Ovary (tissue), 3 donors: ENCODE results near the gene MAP1B.

Experiments used
- POLR2A ChIP-seq: fragments of 450-650 bp; IDR thresholded peaks from one replicate; pipeline ENCODE4 v1.6.1; 2017; ENCODE audit warnings: antibody characterized with exemption, mild to moderate bottlenecking, moderate library complexity
- TF ChIP-seq, protein P1 (sequence below), 3 donors: fragments of 450-650 bp in 2 of 3; fragments of 200-600 bp in 1 of 3; IDR thresholded peaks; one replicate each; pipeline versions ENCODE4 v1.5.1 to v1.8.0; 2016 to 2022; ENCODE audit warnings: antibody characterized with exemption in 3 of 3, mild to moderate bottlenecking in 1 of 3
- donor health status: DM: no; HTN: no; CAD: no.

DNA sequence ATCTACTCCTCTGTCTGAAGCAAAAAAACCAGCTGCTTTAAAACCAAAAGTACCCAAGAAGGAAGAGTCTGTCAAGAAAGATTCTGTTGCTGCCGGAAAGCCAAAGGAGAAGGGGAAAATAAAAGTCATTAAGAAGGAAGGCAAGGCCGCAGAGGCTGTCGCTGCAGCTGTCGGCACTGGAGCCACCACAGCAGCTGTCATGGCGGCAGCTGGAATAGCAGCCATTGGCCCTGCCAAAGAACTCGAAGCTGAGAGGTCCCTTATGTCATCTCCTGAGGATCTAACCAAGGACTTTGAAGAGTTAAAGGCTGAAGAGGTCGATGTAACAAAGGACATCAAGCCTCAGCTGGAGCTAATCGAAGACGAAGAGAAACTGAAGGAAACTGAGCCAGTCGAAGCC, 88.3 kb downstream of the MAP1B start:
- TF ChIP-seq, protein P1, sequence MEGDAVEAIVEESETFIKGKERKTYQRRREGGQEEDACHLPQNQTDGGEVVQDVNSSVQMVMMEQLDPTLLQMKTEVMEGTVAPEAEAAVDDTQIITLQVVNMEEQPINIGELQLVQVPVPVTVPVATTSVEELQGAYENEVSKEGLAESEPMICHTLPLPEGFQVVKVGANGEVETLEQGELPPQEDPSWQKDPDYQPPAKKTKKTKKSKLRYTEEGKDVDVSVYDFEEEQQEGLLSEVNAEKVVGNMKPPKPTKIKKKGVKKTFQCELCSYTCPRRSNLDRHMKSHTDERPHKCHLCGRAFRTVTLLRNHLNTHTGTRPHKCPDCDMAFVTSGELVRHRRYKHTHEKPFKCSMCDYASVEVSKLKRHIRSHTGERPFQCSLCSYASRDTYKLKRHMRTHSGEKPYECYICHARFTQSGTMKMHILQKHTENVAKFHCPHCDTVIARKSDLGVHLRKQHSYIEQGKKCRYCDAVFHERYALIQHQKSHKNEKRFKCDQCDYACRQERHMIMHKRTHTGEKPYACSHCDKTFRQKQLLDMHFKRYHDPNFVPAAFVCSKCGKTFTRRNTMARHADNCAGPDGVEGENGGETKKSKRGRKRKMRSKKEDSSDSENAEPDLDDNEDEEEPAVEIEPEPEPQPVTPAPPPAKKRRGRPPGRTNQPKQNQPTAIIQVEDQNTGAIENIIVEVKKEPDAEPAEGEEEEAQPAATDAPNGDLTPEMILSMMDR (IDR thresholded peaks at IDR 0.05) = no peak
- no peak for TF ChIP-seq POLR2A
